ENCODE results near the gene USF2. TPM values are rescaled to one million over a fixed set of nuclear protein-coding genes. Genes with fewer than 3 reads are reported as not detected.

The USF2 gene
- total and polyA plus RNA-seq, 2 of the 4 experiments (the other 2 are of a cell fraction) = 21.3 to 65.6 TPM

- no peak overlapping the region for H3K4me2 ChIP-seq (ENCODE audit: low read depth, low read length)
- CTCF ChIA-PET = no interaction called here
- no peak overlapping the region for H4K5ac ChIP-seq (ENCODE audit: low read depth, low read length)
- POLR2A ChIA-PET (ENCODE audit: unreplicated experiment) = no interaction called here
- no peak overlapping the region for H2BK15ac ChIP-seq (ENCODE audit: low read depth, low read length)
- H3K4me3 ChIP-seq (ENCODE audit: insufficient read depth, low read depth, low read length) = no peak overlapping the region
- DNase-seq (no peak), ATAC-seq (ENCODE audit: low read depth) (no peak)
- H2BK5ac ChIP-seq (ENCODE audit: low read depth, low read length, poor library complexity, severe bottlenecking) = no peak overlapping the region
- no peaks in the 10 kb centered on the region; the same call in 1 of the 2 replicates for H3K27me3 ChIP-seq (ENCODE audit: control insufficient read depth, insufficient read depth, low read length)
- H3K56ac ChIP-seq (ENCODE audit: extremely low read depth, insufficient read depth, low read length) = no peak overlapping the region
- H3K9ac ChIP-seq (ENCODE audit: low read depth, low read length) = no peak overlapping the region
- no peak for TF ChIP-seq MAFK (IDR thresholded peaks at IDR 0.05; ENCODE audit: low read depth, low read length)
- TF ChIP-seq, protein P1, sequence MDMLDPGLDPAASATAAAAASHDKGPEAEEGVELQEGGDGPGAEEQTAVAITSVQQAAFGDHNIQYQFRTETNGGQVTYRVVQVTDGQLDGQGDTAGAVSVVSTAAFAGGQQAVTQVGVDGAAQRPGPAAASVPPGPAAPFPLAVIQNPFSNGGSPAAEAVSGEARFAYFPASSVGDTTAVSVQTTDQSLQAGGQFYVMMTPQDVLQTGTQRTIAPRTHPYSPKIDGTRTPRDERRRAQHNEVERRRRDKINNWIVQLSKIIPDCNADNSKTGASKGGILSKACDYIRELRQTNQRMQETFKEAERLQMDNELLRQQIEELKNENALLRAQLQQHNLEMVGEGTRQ (IDR thresholded peaks at IDR 0.05; ENCODE audit: low read depth, low read length) = no peak
- no peak for TF ChIP-seq CEBPB (IDR thresholded peaks at IDR 0.05; ENCODE audit: low read depth, low read length)
- no peak for TF ChIP-seq POLR2A (IDR thresholded peaks at IDR 0.05; ENCODE audit: low read depth, low read length)
- no peak for TF ChIP-seq MAZ (IDR thresholded peaks at IDR 0.05; ENCODE audit: borderline replicate concordance, low read depth, low read length)
- TF ChIP-seq, protein P2, sequence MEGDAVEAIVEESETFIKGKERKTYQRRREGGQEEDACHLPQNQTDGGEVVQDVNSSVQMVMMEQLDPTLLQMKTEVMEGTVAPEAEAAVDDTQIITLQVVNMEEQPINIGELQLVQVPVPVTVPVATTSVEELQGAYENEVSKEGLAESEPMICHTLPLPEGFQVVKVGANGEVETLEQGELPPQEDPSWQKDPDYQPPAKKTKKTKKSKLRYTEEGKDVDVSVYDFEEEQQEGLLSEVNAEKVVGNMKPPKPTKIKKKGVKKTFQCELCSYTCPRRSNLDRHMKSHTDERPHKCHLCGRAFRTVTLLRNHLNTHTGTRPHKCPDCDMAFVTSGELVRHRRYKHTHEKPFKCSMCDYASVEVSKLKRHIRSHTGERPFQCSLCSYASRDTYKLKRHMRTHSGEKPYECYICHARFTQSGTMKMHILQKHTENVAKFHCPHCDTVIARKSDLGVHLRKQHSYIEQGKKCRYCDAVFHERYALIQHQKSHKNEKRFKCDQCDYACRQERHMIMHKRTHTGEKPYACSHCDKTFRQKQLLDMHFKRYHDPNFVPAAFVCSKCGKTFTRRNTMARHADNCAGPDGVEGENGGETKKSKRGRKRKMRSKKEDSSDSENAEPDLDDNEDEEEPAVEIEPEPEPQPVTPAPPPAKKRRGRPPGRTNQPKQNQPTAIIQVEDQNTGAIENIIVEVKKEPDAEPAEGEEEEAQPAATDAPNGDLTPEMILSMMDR (conservative IDR thresholded peaks at IDR 0.05; ENCODE audit: low read depth, low read length) = no peak
- TF ChIP-seq SMC3 (IDR thresholded peaks at IDR 0.05; ENCODE audit: low read depth, low read length) = no peak
- no peak for TF ChIP-seq ELK1 (IDR thresholded peaks at IDR 0.05; ENCODE audit: borderline replicate concordance, low read depth, low read length)
- TF ChIP-seq MXI1 (IDR thresholded peaks at IDR 0.05; ENCODE audit: borderline replicate concordance, low read depth, low read length) = no peak
- TF ChIP-seq CHD1 (IDR thresholded peaks at IDR 0.05; ENCODE audit: low read depth, low read length) = no peak
- TF ChIP-seq BHLHE40 (IDR thresholded peaks at IDR 0.05; ENCODE audit: low read depth, low read length) = no peak
- no peak for TF ChIP-seq RFX5 (IDR thresholded peaks at IDR 0.05; ENCODE audit: low read depth, low read length)
- no peak for TF ChIP-seq RAD21 (IDR thresholded peaks at IDR 0.05; ENCODE audit: low read length)
- no peak for TF ChIP-seq RCOR1 (IDR thresholded peaks at IDR 0.05; ENCODE audit: insufficient replicate concordance, low read length)
- TF ChIP-seq FOS (IDR thresholded peaks at IDR 0.05; ENCODE audit: low read depth, low read length) = no peak
- no peak for TF ChIP-seq NFE2L2 (IDR thresholded peaks at IDR 0.05; ENCODE audit: low read depth, low read length)
- H2AK5ac ChIP-seq (ENCODE audit: low read depth, low read length) = no peak overlapping the region
- H3K4ac ChIP-seq (ENCODE audit: low read depth, low read length) = no peak overlapping the region
- H2BK120ac ChIP-seq (ENCODE audit: low read depth, low read length) = no peak overlapping the region
- 85% methylated on average over 6 of the region's 12 CpGs; no CpG with 5 or more reads in 1 of the 2 experiments for WGBS, 2 experiments (ENCODE audit: extremely low coverage in 2 of 2, insufficient read length in 1 of 2)
- no peak overlapping the region for H4K91ac ChIP-seq (ENCODE audit: insufficient read depth, low read depth, low read length)
- in situ Hi-C loops (cut with MboI; ENCODE audit: low sequenced_read_pairs) (no loop called here), dilution Hi-C loops (cut with HindIII; ENCODE audit: low sequenced_read_pairs, unreplicated experiment) (no loop called here), intact Hi-C loops (cut with micrococcal nuclease) (no loop called here)
- H4K20me1 ChIP-seq (ENCODE audit: insufficient read depth, low read length) = no peaks in the 10 kb centered on the region
- no peak overlapping the region for H3K23ac ChIP-seq (ENCODE audit: low read depth, low read length)
- H3K4me1 ChIP-seq (ENCODE audit: control insufficient read depth, insufficient read depth, low read length) = no peaks in the 10 kb centered on the region
- no peak overlapping the region for H3K14ac ChIP-seq (replicated peaks; ENCODE audit: low read depth, low read length)
- no peak overlapping the region for H2AFZ ChIP-seq (replicated peaks; ENCODE audit: low read length, poor library complexity)
- no peak overlapping the region for H2BK20ac ChIP-seq (ENCODE audit: low read depth, low read length)
- H2AK9ac ChIP-seq (replicated peaks; ENCODE audit: low read depth, low read length, poor library complexity) = no peak overlapping the region
- no peaks in the 10 kb centered on the region for H3K36me3 ChIP-seq (ENCODE audit: control insufficient read depth, insufficient read depth, low read length)
- no peaks in the 10 kb centered on the region for H3K9me1 ChIP-seq (ENCODE audit: insufficient read depth, low read length)
- BruUV-seq (replicated peaks) = no TSS peak
- no peaks in the 10 kb centered on the region for H3K79me1 ChIP-seq (ENCODE audit: low read depth in 1 of 2, low read length in 2 of 2)
- H3K27ac ChIP-seq (ENCODE audit: insufficient read depth, low read length) = no peak overlapping the region
- H3K9me3 ChIP-seq (ENCODE audit: control insufficient read depth, insufficient read depth, low read length) = no peaks in the 10 kb centered on the region
- no peak overlapping the region for H4K8ac ChIP-seq (ENCODE audit: low read depth in 2 of 2, low read length in 2 of 2)
- H3K18ac ChIP-seq (ENCODE audit: low read depth, low read length) = no peak overlapping the region
Observed at GRCh38 chr19:35310331-35310730, 41.6 kb downstream of the USF2 start.

Measured in IMR-90 (cell line).